ENCODE data around the gene LRRC74A. TPM values are rescaled to one million over a fixed set of nuclear protein-coding genes. Genes with fewer than 3 reads are reported as not detected.

Gene LRRC74A
- total and polyA plus RNA-seq, 2 of the 4 experiments (the other 2 are of a cell fraction), result not detected

GRCh38 chr14:76780058-76780345 is 46.2 kb upstream of the LRRC74A start:
- ChIA-PET CTCF (interaction anchor here (1.2 kb wide), 1 partner anchor 15 kb away, joined by 3 read pairs; no protein-coding TSS in a partner anchor), POLR2A (ENCODE audit: unreplicated experiment) (no interaction called here)
- ATAC-seq (ENCODE audit: low read depth) (no peak), DNase-seq (no peak)
- H3K14ac ChIP-seq (replicated peaks; ENCODE audit: low read depth, low read length), result no peak overlapping the region
- H3K9me3 ChIP-seq (ENCODE audit: control insufficient read depth, insufficient read depth, low read length), result no peaks in the 10 kb centered on the region
- H4K20me1 ChIP-seq (ENCODE audit: insufficient read depth, low read length), result no peaks in the 10 kb centered on the region
- no peak overlapping the region for H2BK15ac ChIP-seq (ENCODE audit: low read depth, low read length)
- in situ Hi-C loops (cut with MboI; ENCODE audit: low sequenced_read_pairs), result loop anchor here (5.0 kb wide), 1 partner anchor 63 kb away; no protein-coding TSS in a partner anchor
- no peak overlapping the region for H4K8ac ChIP-seq (ENCODE audit: low read depth in 2 of 2, low read length in 2 of 2)
- no peak overlapping the region for H3K27ac ChIP-seq (ENCODE audit: insufficient read depth, low read length)
- H3K4ac ChIP-seq (ENCODE audit: low read depth, low read length), result no peak overlapping the region
- no peak overlapping the region for H2AFZ ChIP-seq (replicated peaks; ENCODE audit: low read length, poor library complexity)
- H3K4me1 ChIP-seq (ENCODE audit: control insufficient read depth, insufficient read depth, low read length), result peaks cover 4% of the 10 kb centered on the region; the same call in 1 of the 2 replicates
- dilution Hi-C loops (cut with HindIII; ENCODE audit: low sequenced_read_pairs, unreplicated experiment), result no loop called here
- no peak overlapping the region for H3K23ac ChIP-seq (ENCODE audit: low read depth, low read length)
- no peak overlapping the region for H4K91ac ChIP-seq (ENCODE audit: insufficient read depth, low read depth, low read length)
- H3K9ac ChIP-seq (ENCODE audit: low read depth, low read length), result no peak overlapping the region
- intact Hi-C loops (cut with micrococcal nuclease), result no loop called here
- no peak overlapping the region for H3K18ac ChIP-seq (ENCODE audit: low read depth, low read length)
- H3K79me1 ChIP-seq (ENCODE audit: low read depth in 1 of 2, low read length in 2 of 2), result no peaks in the 10 kb centered on the region
- H3K36me3 ChIP-seq (ENCODE audit: control insufficient read depth, insufficient read depth, low read length), result peaks cover 8% of the 10 kb centered on the region; the same call in 1 of the 2 replicates
- H2AK9ac ChIP-seq (replicated peaks; ENCODE audit: low read depth, low read length, poor library complexity), result no peak overlapping the region
- no peak overlapping the region for H2BK120ac ChIP-seq (ENCODE audit: low read depth, low read length)
- no peak overlapping the region for H4K5ac ChIP-seq (ENCODE audit: low read depth, low read length)
- no peak overlapping the region for H2BK20ac ChIP-seq (ENCODE audit: low read depth, low read length)
- no peak overlapping the region for H2BK5ac ChIP-seq (ENCODE audit: low read depth, low read length, poor library complexity, severe bottlenecking)
- H3K27me3 ChIP-seq (ENCODE audit: control insufficient read depth, insufficient read depth, low read length), result no peaks in the 10 kb centered on the region
- WGBS, 2 experiments (ENCODE audit: extremely low coverage in 2 of 2, insufficient read length in 1 of 2), result 100% methylated on average over 2 of the region's 2 CpGs; no CpG with 5 or more reads in 1 of the 2 experiments
- peaks cover 2% of the 10 kb centered on the region; the same call in 1 of the 2 replicates for H3K9me1 ChIP-seq (ENCODE audit: insufficient read depth, low read length)
- no peak for TF ChIP-seq RAD21 (IDR thresholded peaks at IDR 0.05; ENCODE audit: low read length)
- no peak for TF ChIP-seq CEBPB (IDR thresholded peaks at IDR 0.05; ENCODE audit: low read depth, low read length)
- no peak for TF ChIP-seq MXI1 (IDR thresholded peaks at IDR 0.05; ENCODE audit: borderline replicate concordance, low read depth, low read length)
- TF ChIP-seq MAZ (IDR thresholded peaks at IDR 0.05; ENCODE audit: borderline replicate concordance, low read depth, low read length), result no peak
- no peak for TF ChIP-seq CTCF (conservative IDR thresholded peaks at IDR 0.05; ENCODE audit: low read depth, low read length)
- no peak for TF ChIP-seq RCOR1 (IDR thresholded peaks at IDR 0.05; ENCODE audit: insufficient replicate concordance, low read length)
- no peak for TF ChIP-seq SMC3 (IDR thresholded peaks at IDR 0.05; ENCODE audit: low read depth, low read length)
- no peak for TF ChIP-seq CHD1 (IDR thresholded peaks at IDR 0.05; ENCODE audit: low read depth, low read length)
- no peak for TF ChIP-seq POLR2A (IDR thresholded peaks at IDR 0.05; ENCODE audit: low read depth, low read length)
- no peak for TF ChIP-seq MAFK (IDR thresholded peaks at IDR 0.05; ENCODE audit: low read depth, low read length)
- TF ChIP-seq RFX5 (IDR thresholded peaks at IDR 0.05; ENCODE audit: low read depth, low read length), result no peak
- TF ChIP-seq USF2 (IDR thresholded peaks at IDR 0.05; ENCODE audit: low read depth, low read length), result no peak
- no peak overlapping the region for H3K56ac ChIP-seq (ENCODE audit: extremely low read depth, insufficient read depth, low read length)
- H2AK5ac ChIP-seq (ENCODE audit: low read depth, low read length), result no peak overlapping the region
- H3K4me2 ChIP-seq (ENCODE audit: low read depth, low read length), result no peak overlapping the region
- no peak overlapping the region for H3K4me3 ChIP-seq (ENCODE audit: insufficient read depth, low read depth, low read length)
- BruUV-seq (replicated peaks), result no TSS peak

All from IMR-90 (cell line).